ENCODE results near the gene NRF1. TPM values are rescaled to one million over a fixed set of nuclear protein-coding genes. Genes with fewer than 3 reads are reported as not detected.
"Not testable (repeated sequence)": the region's sequence is repeated elsewhere in the genome, so short reads cannot be mapped to it uniquely, and the experiment has no call there.

Gene NRF1
- total and polyA plus RNA-seq, 8 donors, result 5.5 to 11.2 (median 7.0) TPM

DNA sequence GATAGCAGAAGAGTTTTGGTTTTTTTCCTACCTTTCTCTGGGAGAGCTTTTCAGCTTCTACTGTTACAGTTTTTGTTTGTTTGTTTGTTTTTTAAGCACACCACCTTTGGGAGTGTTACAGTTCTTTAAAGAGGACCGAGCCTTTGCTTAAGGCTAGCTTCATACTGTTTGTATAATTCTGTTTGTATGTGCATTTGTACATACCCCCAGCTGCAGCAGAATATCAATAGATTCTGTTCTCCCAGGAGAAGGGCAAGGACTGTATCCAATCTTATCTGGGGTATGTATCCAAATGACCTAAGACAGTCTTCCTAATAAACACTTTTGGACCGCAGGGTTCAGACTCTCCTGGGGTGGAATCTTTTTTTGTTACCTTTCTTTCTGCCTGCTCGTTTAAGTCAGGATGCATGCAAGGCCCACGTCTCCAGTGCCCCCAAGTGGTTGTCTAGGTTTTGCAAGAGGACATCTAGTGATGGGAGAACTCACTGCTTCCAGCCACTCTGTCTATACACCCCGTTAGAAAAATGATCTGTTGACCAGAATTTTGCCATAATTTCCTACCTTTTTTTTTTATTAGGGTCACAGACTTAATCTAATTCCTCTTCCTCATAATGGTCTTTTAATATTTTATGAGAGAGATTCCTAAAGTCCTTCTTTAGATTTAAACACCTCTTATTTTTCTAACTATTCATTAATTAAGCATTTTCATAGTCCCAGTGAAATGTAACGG, 23.9 kb downstream of the NRF1 start:
- Histone ChIP-seq H3K27me3 (no peaks in the 10 kb centered on the region), H3K4me3 (no peak overlapping the region), H3K9me3 (no peaks in the 10 kb centered on the region), H3K36me3 (no peaks in the 10 kb centered on the region), H3K27ac (no peak overlapping the region), H3K4me1 (peaks cover 0 to 8% (median 8%) of the 10 kb centered on the region in 3 donors)
- peak in 5 of 6 donors; percentile 40 to 57 (median 45) for DNase-seq
- ATAC-seq, result peak; percentile 75 to 99 (median 97)
- no peak for FAIRE-seq
- TF ChIP-seq CTCF (IDR thresholded peaks at IDR 0.05), result peak; percentile 36 to 62 (median 56)
- WGBS, 2 donors, result 7 to 9% methylated on average over 6 of the region's 6 CpGs
- intact Hi-C loops (cut with DNase I), result loop anchor here in 1 of 3 donors (10.0 kb wide), 1 partner anchor 61 kb away; no protein-coding TSS in a partner anchor

GRCh38 chr7:129636030-129636550, 24.6 kb downstream of the NRF1 start:
- H3K9me3 ChIP-seq, H3K4me3 ChIP-seq, FAIRE-seq, H3K27ac ChIP-seq, H3K27me3 ChIP-seq, H3K4me1 ChIP-seq, H3K36me3 ChIP-seq, DNase-seq, ATAC-seq: not testable (repeated sequence)
- WGBS, 2 donors, result 60 to 71% methylated on average over 5 of the region's 5 CpGs
- intact Hi-C loops (cut with DNase I), result loop anchor here in 1 of 3 donors (10.0 kb wide), 1 partner anchor 61 kb away; no protein-coding TSS in a partner anchor

GRCh38 chr7:129636641-129637040, 25.1 kb downstream of the NRF1 start:
- Histone ChIP-seq H3K27me3 (no peaks in the 10 kb centered on the region), H3K4me3 (no peak overlapping the region), H3K36me3 (no peaks in the 10 kb centered on the region), H3K4me1 (peaks cover 0 to 8% (median 8%) of the 10 kb centered on the region in 3 donors), H3K9me3 (no peaks in the 10 kb centered on the region), H3K27ac (no peak overlapping the region)
- FAIRE-seq (no peak), DNase-seq (no peak), ATAC-seq (no peak)
- intact Hi-C loops (cut with DNase I), result loop anchor here in 1 of 3 donors (10.0 kb wide), 1 partner anchor 62 kb away; no protein-coding TSS in a partner anchor
- no peak for TF ChIP-seq CTCF (IDR thresholded peaks at IDR 0.05)
- 92 to 94% methylated on average over 4 of the region's 4 CpGs for WGBS, 2 donors

DNA sequence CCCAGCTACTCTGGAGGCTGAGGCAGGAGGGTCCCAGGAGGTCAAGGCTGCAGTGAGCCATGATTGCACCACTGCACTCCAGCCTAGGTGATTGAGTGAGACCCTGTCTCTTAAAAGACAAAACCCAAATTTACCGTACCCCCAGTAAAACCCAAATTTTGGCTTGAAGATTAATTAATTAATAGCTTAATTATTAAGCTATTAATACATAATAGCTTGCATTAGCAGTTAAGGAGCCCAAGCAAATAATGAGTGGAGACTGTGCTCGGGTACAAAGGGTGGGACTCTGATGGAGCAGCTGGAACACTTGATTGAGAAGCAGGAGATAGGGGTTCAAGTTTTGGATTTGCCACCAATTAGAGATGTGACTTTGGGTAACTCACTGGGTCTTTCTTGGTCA, 28.9 kb downstream of the NRF1 start:
- FAIRE-seq, result no peak
- ATAC-seq, result no peak
- Histone ChIP-seq H3K9me3 (no peaks in the 10 kb centered on the region), H3K4me1 (peaks cover 0 to under 1% (median under 1%) of the 10 kb centered on the region in 3 donors), H3K36me3 (no peaks in the 10 kb centered on the region), H3K4me3 (no peak overlapping the region), H3K27ac (no peak overlapping the region), H3K27me3 (no peaks in the 10 kb centered on the region)
- DNase-seq, result no peak
- intact Hi-C loops (cut with DNase I), result no loop called here
- no peak for TF ChIP-seq CTCF (IDR thresholded peaks at IDR 0.05)
- 54 to 64% methylated on average over 2 of the region's 2 CpGs for WGBS, 2 donors

DNA sequence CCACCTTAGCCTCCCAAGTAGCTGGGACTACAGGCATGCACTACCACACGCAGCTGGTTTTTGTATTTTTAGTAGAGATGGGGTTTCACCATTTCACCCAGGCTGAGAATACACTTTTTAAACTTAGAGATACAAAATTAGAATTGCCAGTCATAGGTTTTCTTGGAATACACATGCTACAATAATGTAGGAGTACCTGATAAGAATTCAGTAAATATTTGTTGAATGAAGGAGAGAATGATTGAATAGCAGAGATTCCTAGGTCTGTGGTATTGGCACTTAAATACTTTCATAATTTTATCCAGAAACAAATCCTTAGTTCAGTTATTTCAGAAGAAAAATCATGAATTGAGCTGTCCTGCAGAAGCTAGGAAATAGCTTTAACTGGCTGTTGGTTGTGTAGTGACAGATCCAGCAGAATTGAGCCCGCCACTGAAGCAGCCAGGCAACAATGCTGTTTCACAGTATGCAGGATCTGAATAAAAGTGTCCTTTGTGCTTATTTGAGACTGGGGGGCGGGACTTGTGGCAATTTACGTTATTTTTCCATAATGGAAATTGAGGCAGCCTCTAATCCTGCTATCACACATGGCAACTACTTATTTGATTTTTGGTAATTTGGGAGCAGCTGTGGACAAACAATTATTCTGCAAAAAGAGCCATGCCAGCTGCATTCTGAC, 31.5 kb downstream of the NRF1 start:
- Histone ChIP-seq H3K27ac (no peak overlapping the region), H3K4me1 (no peaks in the 10 kb centered on the region), H3K27me3 (no peaks in the 10 kb centered on the region), H3K36me3 (no peaks in the 10 kb centered on the region), H3K9me3 (no peaks in the 10 kb centered on the region), H3K4me3 (no peak overlapping the region)
- DNase-seq (no peak), ATAC-seq (no peak), FAIRE-seq (no peak)
- no peak for TF ChIP-seq CTCF (IDR thresholded peaks at IDR 0.05)
- intact Hi-C loops (cut with DNase I), result no loop called here
- 81 to 88% methylated on average over 4 of the region's 4 CpGs for WGBS, 2 donors
